Thoracic aorta (tissue), 2 donors: ENCODE results near the gene THAP2. TPM values are rescaled to one million over a fixed set of nuclear protein-coding genes. Genes with fewer than 3 reads are reported as not detected.

ENCODE experiments used
- ATAC-seq: fragments of 150-250 bp; one replicate; pipeline ENCODE4 v1.8.0; 2017; ENCODE audit warnings: low read depth; ENCODE audit not compliant: insufficient number of reproducible peaks, low FRiP score
- DNase-seq: peaks from one replicate; pipeline ENCODE4 v3.0.0-alpha.2; 2020; ENCODE audit warnings: low spot score
- H3K27ac ChIP-seq, 2 donors: fragments of 200-600 bp; sonication (generic); 1 replicate in 1 of 2; 2 replicates in 1 of 2; pipeline ENCODE4 v1.5.1; 2016; ENCODE audit warnings: mild to moderate bottlenecking in 2 of 2, moderate library complexity in 2 of 2
- H3K27me3 ChIP-seq: fragments of 200-600 bp; sonication (generic); replicated peaks from 2 replicates; pipeline ENCODE4 v1.6.0; 2016; ENCODE audit warnings: mild to moderate bottlenecking; ENCODE audit not compliant: insufficient read depth
- H3K36me3 ChIP-seq: fragments of 200-600 bp; sonication (generic); one replicate; pipeline ENCODE4 v1.5.1; 2016
- H3K4me1 ChIP-seq, 2 donors: fragments of 200-600 bp; sonication (generic); 1 replicate in 1 of 2; 2 replicates in 1 of 2; pipeline versions ENCODE4 v1.5.1 to v1.6.0; 2016; ENCODE audit warnings: low read depth in 2 of 2, mild to moderate bottlenecking in 1 of 2; ENCODE audit not compliant: control insufficient read depth in 1 of 2
- H3K4me3 ChIP-seq: fragments of 200-600 bp; sonication (generic); 2 replicates; pipeline ENCODE4 v1.5.1; 2016; ENCODE audit warnings: mild to moderate bottlenecking
- H3K9me3 ChIP-seq: fragments of 200-600 bp; sonication (generic); 2 replicates; pipeline ENCODE4 v1.5.1; 2016
- CTCF ChIP-seq: fragments of 200-600 bp; sonication (generic); IDR thresholded peaks from one replicate; pipeline ENCODE4 v1.5.1; 2019; ENCODE audit warnings: antibody characterized with exemption
- total RNA-seq, 2 donors: library from RNA; depleted of rRNA; stranded (reverse); fragments of >200 nt; gene quantifications; one replicate each; pipeline versions ENCODE4 v1.1.0 to v1.2.3, GENCODE V29; 2016

The THAP2 gene
- total RNA-seq, 2 donors from 2014 or later: 0.95 to 5.9 TPM

GRCh38 chr12:71655907-71656306 lies 8.2 kb upstream of the THAP2 start:
- no peak for DNase-seq
- no peak overlapping the region for H3K27ac ChIP-seq
- TF ChIP-seq CTCF: no peak
- no peak overlapping the region for H3K4me3 ChIP-seq
- no peaks in the 10 kb centered on the region for H3K27me3 ChIP-seq
- H3K9me3 ChIP-seq: no peaks in the 10 kb centered on the region
- H3K36me3 ChIP-seq: peaks cover 30% of the 10 kb centered on the region
- peaks cover 18 to 35% of the 10 kb centered on the region in 2 donors for H3K4me1 ChIP-seq
- ATAC-seq: no peak

GRCh38 chr12:71656740-71657139 lies 7.4 kb upstream of the THAP2 start:
- ATAC-seq (no peak), DNase-seq (no peak)
- TF ChIP-seq CTCF: no peak
- Histone ChIP-seq H3K36me3 (peaks cover 30% of the 10 kb centered on the region), H3K4me1 (peaks cover 23 to 37% of the 10 kb centered on the region in 2 donors), H3K4me3 (no peak overlapping the region), H3K27ac (no peak overlapping the region), H3K27me3 (no peaks in the 10 kb centered on the region), H3K9me3 (no peaks in the 10 kb centered on the region)

GRCh38 chr12:71661977-71662530 lies 2.0 kb upstream of the THAP2 start:
- Histone ChIP-seq H3K9me3 (no peaks in the 10 kb centered on the region), H3K36me3 (peaks cover 24% of the 10 kb centered on the region), H3K4me1 (peaks cover 14 to 35% of the 10 kb centered on the region in 2 donors), H3K27me3 (no peaks in the 10 kb centered on the region), H3K4me3 (peak overlapping the region; percentile 86), H3K27ac (peak overlapping the region in 1 of 2 donors; percentile 96)
- ATAC-seq: no peak
- no peak for DNase-seq
- no peak for TF ChIP-seq CTCF

GRCh38 chr12:71662849-71663560 lies 1.1 kb upstream of the THAP2 start:
- ATAC-seq (no peak), DNase-seq (peak; percentile 24)
- Histone ChIP-seq H3K27me3 (no peaks in the 10 kb centered on the region), H3K9me3 (no peaks in the 10 kb centered on the region), H3K4me3 (peak overlapping the region; percentile 86), H3K27ac (peak overlapping the region; percentile 93 to 96), H3K4me1 (peaks cover 14 to 31% of the 10 kb centered on the region in 2 donors), H3K36me3 (peaks cover 18% of the 10 kb centered on the region)
- TF ChIP-seq CTCF: no peak

- ATAC-seq: peak; percentile 1
- TF ChIP-seq CTCF: no peak
- no peak for DNase-seq
- peak overlapping the region; percentile 86 for H3K4me3 ChIP-seq
- H3K36me3 ChIP-seq: peaks cover 5% of the 10 kb centered on the region
- peak overlapping the region; percentile 93 to 96 for H3K27ac ChIP-seq
- H3K27me3 ChIP-seq: no peaks in the 10 kb centered on the region
- no peaks in the 10 kb centered on the region for H3K9me3 ChIP-seq
- peaks cover 14 to 31% of the 10 kb centered on the region in 2 donors for H3K4me1 ChIP-seq
Measured at GRCh38 chr12:71664411-71665089, 449 bp downstream of the THAP2 start.
